Smooth muscle cell of the brain vasculature (primary cell): ENCODE results near the gene PTPN18.

Experiments used
- DNase-seq: peaks from one replicate; pipeline ENCODE4 v3.0.0-alpha.2; 2012; ENCODE audit warnings: low read depth, low spot score

Gene PTPN18

DNA sequence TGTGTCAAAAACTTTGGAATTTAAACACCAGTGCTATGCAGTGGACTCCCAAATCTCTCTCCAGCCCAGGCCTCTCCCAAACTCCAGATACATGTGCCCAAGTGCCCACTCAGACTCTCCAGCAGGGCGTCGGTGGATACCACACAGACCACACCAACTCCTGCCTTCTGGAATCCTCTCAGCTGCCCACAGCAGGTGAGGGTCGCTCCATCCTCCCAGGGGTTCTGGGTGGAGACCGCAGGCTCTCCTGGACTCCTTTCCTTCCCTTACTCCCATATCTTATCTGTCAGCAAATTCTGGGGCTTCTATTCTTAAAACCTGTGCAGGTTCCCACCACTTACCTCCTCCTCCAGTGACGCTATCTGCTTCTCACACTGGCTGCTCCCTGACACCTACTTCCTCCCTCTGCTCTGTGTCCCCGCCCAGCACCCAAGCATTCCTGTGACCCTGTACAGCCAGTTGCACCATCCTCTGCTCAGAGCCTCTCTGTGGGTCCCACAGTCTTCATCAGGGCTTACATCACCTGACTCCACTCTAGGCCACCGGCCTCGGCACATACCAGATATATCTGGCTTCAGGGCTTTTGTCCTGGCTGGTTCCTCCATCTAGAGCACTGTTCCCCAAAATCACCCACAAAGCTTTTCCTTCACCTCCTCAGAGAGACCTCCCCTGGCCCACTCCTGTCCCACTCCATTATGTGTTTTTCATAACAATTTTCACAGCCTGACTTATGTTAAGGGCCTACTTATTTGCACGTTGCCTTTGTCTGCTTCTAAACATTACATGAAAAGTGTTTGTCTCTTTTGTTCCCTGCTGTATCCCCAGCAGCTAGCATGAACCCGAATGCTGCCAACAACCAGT lies 15.7 kb upstream of the PTPN18 start:
- no peak for DNase-seq

DNA sequence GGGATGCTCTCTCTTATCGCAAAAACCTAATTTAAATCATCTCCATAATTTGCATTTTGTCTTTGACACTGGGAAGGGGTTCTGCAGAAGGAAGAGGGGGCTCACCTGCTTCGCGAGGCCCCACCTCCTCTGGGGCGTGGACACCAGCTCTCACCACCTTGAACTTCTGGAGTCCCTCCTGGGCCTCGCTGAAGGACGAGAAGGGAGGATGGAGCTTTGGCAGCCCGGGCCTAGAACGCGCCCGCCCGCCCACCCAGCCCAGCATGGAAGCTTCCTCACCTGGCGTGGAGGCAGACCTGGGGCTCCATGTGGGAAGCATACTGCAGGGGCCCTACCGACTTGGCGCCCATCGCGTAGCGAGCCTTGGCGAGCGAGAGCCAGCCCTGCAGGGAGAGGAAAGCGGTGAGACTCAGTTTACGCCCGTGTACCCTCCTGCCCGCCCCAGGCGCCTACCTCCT lies 14.3 kb upstream of the PTPN18 start:
- no peak for DNase-seq

- DNase-seq: peak; percentile 81
Measured at GRCh38 chr2:130342020-130342532, 13.8 kb upstream of the PTPN18 start.

- peak; percentile 98 for DNase-seq
Measured at GRCh38 chr2:130342533-130343275, 13.2 kb upstream of the PTPN18 start, which contains the start of gene IMP4. TSS of gene IMP4 (plus strand) at chr2:130342897. CDS start at chr2:130342933, 36 bp downstream.

- no peak for DNase-seq
Measured at GRCh38 chr2:130344578-130344977, 11.3 kb upstream of the PTPN18 start.

- no peak for DNase-seq
Measured at GRCh38 chr2:130345091-130345490, 10.8 kb upstream of the PTPN18 start.

DNA sequence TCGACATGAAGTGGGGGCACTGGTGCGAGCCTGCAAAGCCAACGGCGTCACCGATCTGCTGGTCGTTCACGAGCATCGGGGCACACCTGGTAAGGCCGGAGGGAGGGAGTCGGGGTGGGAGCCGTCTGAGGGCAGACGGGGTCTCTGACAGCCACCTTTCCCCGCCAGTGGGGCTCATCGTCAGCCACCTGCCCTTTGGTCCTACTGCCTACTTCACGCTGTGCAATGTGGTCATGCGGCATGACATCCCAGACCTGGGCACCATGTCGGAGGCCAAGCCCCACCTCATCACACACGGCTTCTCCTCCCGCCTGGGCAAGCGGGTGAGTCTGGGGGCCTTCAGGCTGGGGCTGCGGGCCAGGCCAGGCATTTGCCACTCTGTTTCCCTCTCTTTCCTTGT lies 10.2 kb upstream of the PTPN18 start:
- DNase-seq: no peak

GRCh38 chr2:130346041-130346740 lies 9.7 kb upstream of the PTPN18 start:
- no peak for DNase-seq

DNA sequence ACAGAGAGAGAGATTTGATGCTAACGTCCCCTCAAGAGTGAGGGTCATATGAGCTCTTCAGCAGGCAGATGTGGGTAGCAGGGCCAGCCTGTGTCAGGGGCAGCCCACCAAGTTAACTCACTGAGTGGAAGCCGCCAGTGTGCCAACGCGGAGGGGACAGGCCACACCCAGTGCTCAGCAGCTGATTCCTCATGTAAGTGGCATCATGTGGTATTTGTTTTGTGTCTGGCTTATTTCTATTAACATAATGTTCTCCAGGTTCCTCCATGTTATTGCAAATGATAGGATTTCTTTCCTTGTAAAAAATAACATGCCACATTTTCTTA lies 9.2 kb upstream of the PTPN18 start:
- DNase-seq: no peak

- DNase-seq: no peak
Measured at GRCh38 chr2:130347220-130347925, 8.5 kb upstream of the PTPN18 start.

DNA sequence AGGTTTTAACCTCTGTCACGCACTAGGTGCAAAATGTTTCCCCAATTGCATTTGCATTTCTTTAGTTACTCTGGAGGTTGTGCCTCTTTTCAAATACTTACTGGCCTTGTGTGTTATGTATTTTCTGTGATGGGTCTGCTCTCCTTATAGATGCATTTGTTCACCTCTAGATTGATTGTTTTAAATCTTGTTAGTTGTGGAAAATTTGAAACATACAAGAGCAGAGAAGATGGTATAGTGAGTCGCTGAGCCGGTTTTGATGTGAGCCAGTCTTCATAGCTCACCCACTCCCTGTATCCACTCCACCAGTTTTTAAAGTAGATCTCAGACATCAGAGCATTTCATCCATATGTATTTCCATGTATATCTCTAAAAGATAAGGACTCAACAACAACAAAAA lies 6.7 kb upstream of the PTPN18 start:
- no peak for DNase-seq

DNA sequence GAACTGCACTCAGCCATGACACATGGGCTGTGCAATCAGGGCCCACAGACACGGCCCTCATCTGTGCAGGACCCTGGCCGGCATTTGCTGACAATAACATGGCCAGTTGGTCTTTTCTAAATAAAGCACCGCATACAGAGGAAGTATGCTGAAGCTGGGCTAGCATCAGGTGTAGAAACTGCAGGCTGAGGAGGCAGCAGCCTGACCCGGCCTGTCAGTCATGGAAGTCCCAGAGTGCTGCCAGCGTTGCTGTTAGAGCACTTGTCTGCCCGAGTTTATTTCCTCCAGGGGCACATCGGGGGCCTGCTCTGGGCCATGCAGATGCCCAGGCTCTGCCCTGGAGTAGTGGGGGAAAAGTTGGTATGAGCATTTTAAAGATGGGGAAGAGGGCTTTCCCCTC lies 4.1 kb upstream of the PTPN18 start:
- DNase-seq: no peak

DNA sequence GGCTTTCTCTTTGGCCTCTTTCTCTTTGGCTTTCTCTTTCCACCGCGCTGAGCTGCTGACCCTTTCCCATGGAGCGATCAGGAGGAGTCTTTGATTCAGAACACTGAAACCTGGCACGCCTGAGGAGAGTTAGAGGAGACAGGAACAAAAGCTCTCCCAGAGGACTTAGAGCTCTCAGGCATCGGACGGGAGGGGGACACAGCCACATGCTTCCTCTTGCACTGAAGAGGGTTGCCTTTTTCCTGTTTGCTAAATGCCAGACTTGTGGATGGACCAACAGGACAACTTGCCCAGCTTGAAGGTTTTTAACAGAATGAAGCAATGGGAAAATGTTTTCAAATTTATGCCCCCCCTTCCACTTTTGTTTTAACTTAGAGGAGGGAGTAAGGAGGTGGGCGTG lies 3.6 kb upstream of the PTPN18 start:
- no peak for DNase-seq

- DNase-seq: no peak
Measured at GRCh38 chr2:130353291-130354138, 2.3 kb upstream of the PTPN18 start.

GRCh38 chr2:130354139-130354428 lies 1.8 kb upstream of the PTPN18 start:
- no peak for DNase-seq

DNA sequence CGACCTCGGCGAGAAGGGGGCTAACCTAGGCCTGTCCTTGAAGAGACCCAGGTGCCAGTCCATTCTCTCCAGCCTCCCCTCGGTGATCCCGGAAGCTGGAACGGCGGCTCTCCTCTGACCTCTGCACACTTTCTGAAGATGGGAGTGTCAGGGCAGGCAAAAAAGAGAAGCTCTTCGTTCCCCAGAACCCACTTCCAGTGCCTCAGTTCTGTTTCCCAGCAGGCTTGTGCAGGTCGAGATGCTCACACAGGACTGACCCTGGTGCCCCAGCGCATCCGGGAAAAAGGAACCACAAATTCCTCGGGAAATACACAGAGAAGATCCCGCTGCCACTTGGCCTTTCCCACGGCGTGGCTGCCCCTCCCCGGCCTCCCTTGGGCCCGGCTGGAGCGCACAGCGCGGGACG lies 681 bp upstream of the PTPN18 start:
- no peak for DNase-seq

GRCh38 chr2:130357864-130358263 lies 2.0 kb downstream of the PTPN18 start:
- DNase-seq: no peak

DNA sequence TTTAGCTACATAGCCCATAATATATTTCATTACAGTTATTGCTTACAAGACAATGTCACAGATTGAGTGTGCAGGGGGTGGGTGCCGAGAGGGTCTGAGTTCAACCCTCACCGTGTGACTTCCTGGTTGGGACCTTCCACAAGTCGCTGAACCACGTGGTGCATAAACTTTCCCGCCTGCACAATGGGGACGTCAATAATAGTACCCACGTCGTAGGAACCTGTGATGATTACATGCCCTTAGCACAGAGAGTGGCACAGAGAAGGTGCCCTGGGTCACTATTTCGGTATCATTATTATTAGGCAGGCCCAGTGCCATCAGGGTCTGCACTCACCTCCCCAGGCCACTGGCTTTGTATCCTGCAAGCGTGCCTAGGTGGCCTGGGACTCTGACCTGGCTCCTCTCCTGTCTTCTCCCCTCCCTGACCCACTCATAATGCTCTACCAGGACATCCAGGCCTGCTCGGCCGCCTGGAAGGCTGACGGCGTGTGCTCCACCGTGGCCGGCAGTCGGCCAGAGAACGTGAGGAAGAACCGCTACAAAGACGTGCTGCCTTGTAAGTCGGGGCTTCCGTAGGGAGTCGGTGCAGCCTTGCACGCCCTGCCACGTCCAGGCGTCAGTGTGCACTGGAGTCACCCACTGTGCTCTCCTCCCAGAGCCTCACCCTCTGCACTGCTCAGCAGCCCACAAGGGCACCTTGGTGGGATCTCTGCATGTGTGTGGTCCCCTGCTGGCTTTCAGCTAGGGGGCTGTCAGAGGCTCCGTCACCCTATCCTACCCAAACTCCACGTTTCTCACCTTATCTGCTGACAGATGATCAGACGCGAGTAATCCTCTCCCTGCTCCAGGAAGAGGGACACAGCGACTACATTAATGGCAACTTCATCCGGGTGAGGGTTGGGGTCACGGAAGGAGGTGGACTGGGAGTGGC lies 2.8 kb downstream of the PTPN18 start:
- DNase-seq: no peak

DNA sequence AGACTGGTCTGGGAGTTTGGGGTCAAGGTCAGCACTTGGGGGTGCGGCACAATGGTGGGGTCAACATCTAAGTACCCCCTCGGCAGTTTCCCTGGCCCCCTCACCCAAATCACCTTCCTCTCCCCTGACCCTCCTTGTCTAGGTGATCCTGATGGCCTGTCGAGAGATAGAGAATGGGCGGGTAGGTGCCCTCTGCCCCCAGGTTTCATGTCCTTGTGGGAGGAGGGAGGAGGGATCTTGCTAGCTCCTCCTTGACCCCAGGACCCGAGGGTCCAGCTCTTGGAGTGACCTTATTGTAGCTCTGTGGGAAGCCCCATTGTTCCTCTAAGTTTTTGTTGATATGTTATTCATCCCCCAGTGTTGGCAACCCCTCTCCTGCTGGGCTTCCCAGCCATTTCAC lies 3.6 kb downstream of the PTPN18 start:
- DNase-seq: no peak

DNA sequence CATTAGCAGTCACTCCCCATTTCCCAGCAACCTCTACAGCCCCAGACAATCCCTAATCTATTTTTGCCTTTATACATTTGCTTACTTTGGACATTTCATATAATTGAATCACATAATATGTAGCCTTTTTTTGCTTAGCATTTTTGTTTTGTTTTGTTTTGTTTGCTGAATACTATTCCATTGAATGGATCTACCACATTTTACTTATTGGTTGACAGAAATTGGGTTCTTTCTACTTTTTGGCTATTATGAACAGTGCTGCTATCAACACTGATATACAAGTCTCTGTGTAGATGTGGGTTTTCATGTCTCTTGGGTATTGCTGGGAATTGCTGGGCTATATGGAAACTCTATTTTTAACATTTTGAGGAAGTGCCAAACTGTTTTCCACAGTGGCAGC lies 7.6 kb downstream of the PTPN18 start:
- no peak for DNase-seq
